GM23338 (cell line): ENCODE results near the gene PHLDB1. TPM values are rescaled to one million over a fixed set of nuclear protein-coding genes. Genes with fewer than 3 reads are reported as not detected.

Experiments used
- ATAC-seq: fragments of 200-7000 bp; cut with Tn5 transposase; 3 replicates; pipeline ENCODE4 v1.9.1; 2020
- DNase-seq: peaks from one replicate; pipeline ENCODE4 v3.0.0-alpha.2; 2015; ENCODE audit warnings: low spot score
- H2AFZ ChIP-seq: fragments of 200-600 bp; sonication (generic); 2 replicates; pipeline ENCODE4 v1.8.0; 2016; ENCODE audit warnings: antibody characterized with exemption, mild to moderate bottlenecking, moderate library complexity
- H3F3A ChIP-seq: fragments of 200-600 bp; sonication (generic); replicated peaks from 2 replicates; pipeline ENCODE4 v1.8.0; 2017; ENCODE audit warnings: antibody characterized with exemption, mixed run types, low read depth
- H3K27ac ChIP-seq: fragments of 200-600 bp; sonication (generic); 2 replicates; pipeline ENCODE4 v1.6.1; 2016; ENCODE audit warnings: low read depth
- H3K27me3 ChIP-seq: fragments of 200-600 bp; sonication (generic); 2 replicates; pipeline ENCODE4 v1.8.0; 2016; ENCODE audit warnings: mild to moderate bottlenecking, mixed run types, moderate library complexity; ENCODE audit not compliant: insufficient read depth
- H3K36me3 ChIP-seq: fragments of 200-600 bp; sonication (generic); 2 replicates; pipeline ENCODE4 v1.8.0; 2016; ENCODE audit warnings: mild to moderate bottlenecking; ENCODE audit not compliant: insufficient read depth
- H3K4me1 ChIP-seq: fragments of 200-600 bp; sonication (generic); 2 replicates; pipeline ENCODE4 v1.8.0; 2016; ENCODE audit warnings: mild to moderate bottlenecking, moderate library complexity; ENCODE audit not compliant: insufficient read depth
- H3K4me2 ChIP-seq: fragments of 200-600 bp; sonication (generic); 2 replicates; pipeline ENCODE4 v1.7.1; 2017; ENCODE audit warnings: mixed run types
- H3K4me3 ChIP-seq: fragments of 200-600 bp; sonication (generic); 2 replicates; pipeline ENCODE4 v1.6.1; 2016; ENCODE audit warnings: mixed run types
- H3K79me2 ChIP-seq: fragments of 200-600 bp; sonication (generic); replicated peaks from 2 replicates; pipeline ENCODE4 v1.8.0; 2017; ENCODE audit warnings: mild to moderate bottlenecking; ENCODE audit not compliant: insufficient read depth
- H3K9me2 ChIP-seq: fragments of 200-600 bp; sonication (generic); 2 replicates; pipeline ENCODE4 v1.8.0; 2017; ENCODE audit not compliant: insufficient read depth
- H4K20me1 ChIP-seq: fragments of 200-600 bp; sonication (generic); replicated peaks from 2 replicates; pipeline ENCODE4 v1.8.0; 2017; ENCODE audit warnings: mild to moderate bottlenecking; ENCODE audit not compliant: insufficient read depth
- H3K27ac Mint-ChIP-seq: 2 replicates; pipeline ENCODE4 v1.8.0; 2020; ENCODE audit warnings: inconsistent platforms, mild to moderate bottlenecking, moderate library complexity, mixed read lengths
- H3K27me3 Mint-ChIP-seq: 3 replicates; pipeline ENCODE4 v1.8.0; 2022; ENCODE audit warnings: low read depth, mild to moderate bottlenecking, moderate library complexity, mixed read lengths, inconsistent platforms; ENCODE audit not compliant: insufficient read depth, poor library complexity
- H3K36me3 Mint-ChIP-seq: 3 replicates; pipeline ENCODE4 v1.8.0; 2021; ENCODE audit warnings: low read depth, mild to moderate bottlenecking, inconsistent platforms, moderate library complexity, mixed read lengths
- H3K4me1 Mint-ChIP-seq: 3 replicates; pipeline ENCODE4 v1.8.0; 2020; ENCODE audit warnings: mild to moderate bottlenecking, inconsistent platforms, mixed read lengths
- H3K4me3 Mint-ChIP-seq: 3 replicates; pipeline ENCODE4 v1.8.0; 2021; ENCODE audit warnings: moderate library complexity, mild to moderate bottlenecking, inconsistent platforms, mixed read lengths
- H3K9me3 Mint-ChIP-seq: 3 replicates; pipeline ENCODE4 v1.8.0; 2020; ENCODE audit warnings: moderate library complexity, mild to moderate bottlenecking, inconsistent platforms, mixed read lengths
- CREB1 ChIP-seq: fragments of 250-450 bp; sonication (Bioruptor Pico); IDR thresholded peaks from 2 replicates; pipeline ENCODE4 v1.5.0; 2020; ENCODE audit warnings: low read depth, mild to moderate bottlenecking, moderate library complexity
- ETS1 ChIP-seq: IDR thresholded peaks from 2 replicates; pipeline ENCODE4 v1.6.1; 2016; ENCODE audit warnings: antibody characterized with exemption
- EZH2 ChIP-seq: fragments of 200-600 bp; sonication (generic); IDR thresholded peaks from one replicate; pipeline ENCODE4 v1.8.0; 2017; ENCODE audit warnings: antibody characterized with exemption, mild to moderate bottlenecking, low read depth; ENCODE audit not compliant: unreplicated experiment
- EZH2phosphoT487 ChIP-seq: fragments of 200-600 bp; sonication (generic); IDR thresholded peaks from one replicate; pipeline ENCODE4 v1.8.1; 2018; ENCODE audit warnings: antibody characterized with exemption; ENCODE audit not compliant: unreplicated experiment
- JUNB ChIP-seq: IDR thresholded peaks from one replicate; pipeline ENCODE4 v1.6.1; 2016; ENCODE audit warnings: antibody characterized with exemption; ENCODE audit not compliant: unreplicated experiment
- NANOG ChIP-seq: IDR thresholded peaks from 2 replicates; pipeline ENCODE4 v1.6.1; 2016; ENCODE audit warnings: antibody characterized with exemption, borderline replicate concordance
- POLR2AphosphoS5 ChIP-seq: IDR thresholded peaks from 2 replicates; pipeline ENCODE4 v1.6.1; 2016; ENCODE audit warnings: antibody characterized with exemption, low read depth
- REST ChIP-seq: IDR thresholded peaks from one replicate; pipeline ENCODE4 v1.6.1; 2018; ENCODE audit warnings: antibody characterized with exemption; ENCODE audit not compliant: unreplicated experiment
- STAT1 ChIP-seq: IDR thresholded peaks from one replicate; pipeline ENCODE4 v1.6.1; 2016; ENCODE audit warnings: antibody characterized with exemption; ENCODE audit not compliant: unreplicated experiment
- ZNF114 ChIP-seq: fragments of 250-450 bp; sonication (Bioruptor Pico); IDR thresholded peaks from 2 replicates; pipeline ENCODE4 v1.5.0; 2020; ENCODE audit warnings: mild to moderate bottlenecking, moderate library complexity
- ZNF331 ChIP-seq: fragments of 250-450 bp; sonication (Bioruptor Pico); IDR thresholded peaks from 2 replicates; pipeline ENCODE4 v1.5.0; 2020; ENCODE audit warnings: low read depth, mild to moderate bottlenecking, moderate library complexity
- polyA plus RNA-seq: library from polyadenylated mRNA; unstranded; fragments of >200 nt; fragmentation: Nextera tagmentation; extraction: Ambion mirVana; gene quantifications from 2 replicates; pipeline ENCODE4 v1.2.1, GENCODE V29; 2016
- total RNA-seq: library from RNA; depleted of rRNA; stranded (reverse); fragments of >200 nt; shearing (Covaris generic); gene quantifications from 2 replicates; pipeline ENCODE4 v1.2.3, GENCODE V29; 2014
- TF ChIP-seq, protein P1 (sequence below), 2 experiments: fragments of 200-600 bp in 1 of 2; sonication (generic) in 1 of 2; conservative IDR thresholded peaks; 2 replicates each; pipeline versions ENCODE4 v1.5.1 to v1.6.1; 2016 to 2017; ENCODE audit warnings: antibody characterized with exemption in 2 of 2, low read depth in 2 of 2, mild to moderate bottlenecking in 2 of 2, moderate library complexity in 1 of 2

Gene PHLDB1
- total and polyA plus RNA-seq, 2 experiments from 2014 or later: 46.0 to 85.2 TPM

DNA sequence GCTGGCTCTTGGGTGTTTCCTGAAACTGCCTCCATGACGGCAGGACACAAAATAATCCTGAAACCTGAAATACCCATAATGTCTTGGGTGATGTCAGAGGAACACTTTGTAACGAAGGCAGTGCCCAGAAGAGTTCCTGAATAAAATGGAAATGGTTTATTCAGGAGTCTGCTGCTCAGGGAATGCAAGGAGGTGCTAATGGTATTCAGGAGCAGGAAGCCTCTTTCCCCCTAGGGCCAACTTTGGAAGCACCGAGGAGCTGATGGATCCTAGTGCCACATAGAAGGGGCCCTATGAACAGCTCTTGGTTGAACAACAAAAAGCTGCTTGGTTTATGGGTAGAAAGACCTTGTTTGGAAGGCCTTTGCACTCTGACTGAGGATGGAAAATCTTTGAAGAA is 56.5 kb downstream of the PHLDB1 start:
- Mint-ChIP-seq H3K4me1 (peaks cover 23% of the 10 kb centered on the region), H3K27ac (no peak overlapping the region), H3K4me3 (no peak overlapping the region), H3K27me3 (peaks cover 21% of the 10 kb centered on the region), H3K36me3 (no peaks in the 10 kb centered on the region), H3K9me3 (no peaks in the 10 kb centered on the region)
- H3K4me2 ChIP-seq: no peak overlapping the region
- H3K4me1 ChIP-seq: peaks cover 23% of the 10 kb centered on the region
- H3K79me2 ChIP-seq: no peaks in the 10 kb centered on the region
- H2AFZ ChIP-seq: no peak overlapping the region
- no peak for TF ChIP-seq JUNB
- H3K4me3 ChIP-seq: no peak overlapping the region
- no peaks in the 10 kb centered on the region for H4K20me1 ChIP-seq
- peaks cover 7% of the 10 kb centered on the region; the same call in 1 of the 2 replicates for H3F3A ChIP-seq
- H3K9me2 ChIP-seq: 0 out of 2 replicates have a peak, but pooled peaks cover 2% of the 10 kb centered on the region
- no peaks in the 10 kb centered on the region for H3K36me3 ChIP-seq
- H3K27me3 ChIP-seq: no peaks in the 10 kb centered on the region
- H3K27ac ChIP-seq: no peak overlapping the region
- DNase-seq: no peak
- no peak for ATAC-seq

- H4K20me1 ChIP-seq: no peaks in the 10 kb centered on the region
- no peaks in the 10 kb centered on the region for H3K79me2 ChIP-seq
- DNase-seq: peak; percentile 8
- H3F3A ChIP-seq: no peaks in the 10 kb centered on the region
- Mint-ChIP-seq H3K27me3 (peaks cover 8% of the 10 kb centered on the region), H3K27ac (no peak overlapping the region), H3K36me3 (no peaks in the 10 kb centered on the region), H3K4me1 (peaks cover 6% of the 10 kb centered on the region; the same call in 1 of the 3 replicates), H3K4me3 (no peak overlapping the region), H3K9me3 (peaks cover 2% of the 10 kb centered on the region; the same call in 1 of the 3 replicates)
- H3K27me3 ChIP-seq: no peaks in the 10 kb centered on the region
- peaks cover 6% of the 10 kb centered on the region for H3K4me1 ChIP-seq
- no peak overlapping the region for H3K27ac ChIP-seq
- no peaks in the 10 kb centered on the region for H3K36me3 ChIP-seq
- no peak overlapping the region for H3K4me2 ChIP-seq
- H2AFZ ChIP-seq: peak overlapping the region; percentile 69; the same call in 1 of the 2 replicates
- no peak overlapping the region for H3K4me3 ChIP-seq
- ATAC-seq: no peak
- 0 out of 2 replicates have a peak, but pooled peaks cover 6% of the 10 kb centered on the region for H3K9me2 ChIP-seq
- TF ChIP-seq EZH2phosphoT487: no peak
- TF ChIP-seq ETS1: no peak
- TF ChIP-seq ZNF114: no peak
- TF ChIP-seq NANOG: no peak
- TF ChIP-seq POLR2AphosphoS5: no peak
- TF ChIP-seq EZH2: no peak
- TF ChIP-seq JUNB: no peak
- TF ChIP-seq, protein P1, sequence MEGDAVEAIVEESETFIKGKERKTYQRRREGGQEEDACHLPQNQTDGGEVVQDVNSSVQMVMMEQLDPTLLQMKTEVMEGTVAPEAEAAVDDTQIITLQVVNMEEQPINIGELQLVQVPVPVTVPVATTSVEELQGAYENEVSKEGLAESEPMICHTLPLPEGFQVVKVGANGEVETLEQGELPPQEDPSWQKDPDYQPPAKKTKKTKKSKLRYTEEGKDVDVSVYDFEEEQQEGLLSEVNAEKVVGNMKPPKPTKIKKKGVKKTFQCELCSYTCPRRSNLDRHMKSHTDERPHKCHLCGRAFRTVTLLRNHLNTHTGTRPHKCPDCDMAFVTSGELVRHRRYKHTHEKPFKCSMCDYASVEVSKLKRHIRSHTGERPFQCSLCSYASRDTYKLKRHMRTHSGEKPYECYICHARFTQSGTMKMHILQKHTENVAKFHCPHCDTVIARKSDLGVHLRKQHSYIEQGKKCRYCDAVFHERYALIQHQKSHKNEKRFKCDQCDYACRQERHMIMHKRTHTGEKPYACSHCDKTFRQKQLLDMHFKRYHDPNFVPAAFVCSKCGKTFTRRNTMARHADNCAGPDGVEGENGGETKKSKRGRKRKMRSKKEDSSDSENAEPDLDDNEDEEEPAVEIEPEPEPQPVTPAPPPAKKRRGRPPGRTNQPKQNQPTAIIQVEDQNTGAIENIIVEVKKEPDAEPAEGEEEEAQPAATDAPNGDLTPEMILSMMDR (conservative IDR thresholded peaks at IDR 0.05; ENCODE audit: low read depth in 2 of 2): no peak
- TF ChIP-seq REST: no peak
- TF ChIP-seq STAT1: no peak
- no peak for TF ChIP-seq ZNF331 (CRISPR knock-in tag)
- no peak for TF ChIP-seq CREB1
Measured at GRCh38 chr11:118666371-118666770, 59.0 kb downstream of the PHLDB1 start.
